NCI-H2196 treated with DMSO at 0.1 percent for 48 hours (cell line): ENCODE data around the gene RFFL.
A peak's percentile ranks its signal among the peaks of the same experiment; 100 is the strongest.

Experiments
- DNase-seq: peaks from one replicate; lab custom pipeline; 2025; ENCODE audit not compliant: unreplicated experiment; lab: John Stamatoyannopoulos, UW

RFFL gene

GRCh38 chr17:34979650-34980352, 83.7 kb downstream of the RFFL start:
- no peak for DNase-seq

DNA sequence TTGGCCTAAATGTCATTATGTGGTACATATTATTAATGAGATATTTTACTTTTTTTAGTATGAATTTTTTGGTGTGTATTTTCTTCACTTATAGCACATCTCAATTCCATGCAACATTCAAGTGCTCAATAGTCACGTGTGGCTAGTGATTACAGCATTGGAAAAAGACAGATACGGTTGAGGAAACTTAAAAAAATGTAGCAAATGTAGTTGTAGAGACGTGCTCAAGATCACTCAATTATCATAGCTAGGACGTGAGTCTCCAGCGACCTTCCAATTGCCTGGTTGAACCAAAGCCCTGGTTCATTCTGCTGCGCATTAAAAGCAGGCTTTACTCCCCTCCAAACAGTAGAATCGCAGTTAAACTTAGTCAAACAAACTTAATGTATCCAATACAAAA, 84.4 kb downstream of the RFFL start:
- DNase-seq: no peak

DNA sequence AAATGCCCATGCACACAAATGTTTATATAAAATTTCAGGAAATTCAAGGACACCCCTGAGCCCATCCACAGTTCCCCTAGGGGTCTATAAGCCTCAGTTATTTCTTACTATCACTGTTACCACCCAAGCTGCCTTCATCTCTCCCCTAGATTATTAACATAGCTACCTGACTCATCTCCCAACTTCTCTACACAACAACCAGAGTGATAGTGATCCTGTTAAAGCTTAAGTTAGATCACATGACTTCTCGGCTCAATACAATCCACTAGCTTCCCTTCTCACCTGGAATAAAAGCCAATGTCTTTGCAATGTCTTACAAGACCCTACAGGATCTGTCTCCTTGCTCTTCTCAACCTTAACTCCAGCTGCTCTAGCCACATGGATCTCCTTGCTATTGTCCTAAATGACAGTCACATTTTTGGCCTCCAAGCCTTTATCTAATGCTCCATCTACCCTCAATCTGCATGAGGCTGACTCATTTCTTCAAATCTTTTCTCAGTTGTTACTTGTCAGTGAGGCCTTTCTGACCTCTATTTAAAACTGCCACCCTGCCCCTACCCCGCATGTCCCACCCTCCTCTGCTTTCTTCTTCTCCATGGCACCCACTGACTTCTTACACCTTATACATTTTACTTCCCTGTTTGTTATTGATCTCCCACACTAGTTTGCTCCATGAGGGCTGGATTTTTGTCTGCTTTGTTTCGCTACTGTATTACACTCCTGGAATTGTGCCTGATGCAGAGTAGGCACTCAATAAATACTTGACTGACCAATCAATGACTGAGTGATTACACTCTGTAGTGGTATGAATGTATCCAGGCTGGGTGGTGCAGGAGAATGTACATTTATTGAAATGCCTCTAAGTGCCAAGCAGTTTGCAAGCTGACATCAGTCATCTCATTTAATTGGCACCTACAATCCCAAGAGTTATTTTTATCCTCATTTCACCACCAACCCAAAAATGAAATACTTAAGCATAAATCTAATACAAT, 88.4 kb downstream of the RFFL start:
- no peak for DNase-seq

DNA sequence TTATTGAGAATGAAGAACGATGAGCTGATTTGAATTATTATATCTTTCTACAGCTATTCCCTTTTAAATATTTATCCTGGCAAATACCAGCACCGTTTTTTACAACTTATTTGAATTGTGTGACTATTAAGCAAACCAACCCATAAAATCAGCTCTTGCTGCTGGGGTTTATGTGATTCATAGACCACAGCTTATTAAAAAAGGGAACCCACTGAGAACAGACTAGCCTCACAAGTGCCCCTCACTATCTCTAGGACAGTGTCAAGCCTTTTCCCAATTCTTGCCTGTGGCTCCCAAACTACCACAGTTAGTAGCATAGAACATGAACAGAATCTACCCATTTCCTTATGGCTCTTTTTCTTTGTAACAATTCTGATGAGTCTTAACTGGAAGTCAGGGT, 89.3 kb downstream of the RFFL start:
- no peak for DNase-seq

DNA sequence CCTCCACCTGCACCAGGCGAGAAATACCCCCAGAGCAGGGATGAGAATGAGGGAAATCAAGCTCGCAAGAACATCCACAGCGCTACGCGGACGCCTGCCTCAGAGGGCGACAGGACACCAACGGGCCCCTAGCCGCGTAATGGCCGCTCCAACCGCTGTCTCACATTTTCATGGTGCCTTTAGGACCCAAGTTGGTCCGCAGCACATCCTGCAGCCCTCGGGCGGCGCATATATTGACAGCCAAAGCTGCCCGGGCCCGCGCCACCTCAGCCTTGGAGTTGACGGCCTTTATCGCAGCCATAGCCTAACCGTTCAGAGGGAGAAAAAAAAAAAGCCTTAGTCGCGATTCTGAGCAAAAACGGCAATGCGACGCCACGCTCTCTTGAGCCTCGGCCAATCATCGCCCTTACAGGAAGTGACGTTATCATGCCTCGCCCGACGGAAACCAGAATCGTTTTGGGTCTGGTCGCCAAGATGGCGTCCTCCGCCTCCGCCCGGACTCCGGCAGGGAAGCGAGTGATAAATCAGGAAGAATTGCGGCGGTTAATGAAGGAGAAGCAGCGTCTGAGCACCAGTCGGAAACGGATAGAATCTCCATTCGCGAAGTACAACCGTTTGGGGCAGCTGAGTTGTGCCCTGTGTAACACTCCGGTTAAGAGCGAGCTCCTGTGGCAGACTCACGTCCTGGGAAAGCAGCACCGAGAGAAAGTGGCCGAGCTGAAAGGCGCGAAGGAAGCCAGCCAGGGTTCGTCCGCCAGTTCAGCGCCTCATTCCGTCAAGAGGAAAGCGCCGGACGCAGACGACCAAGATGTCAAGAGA, 102.2 kb downstream of the RFFL start, which contains the start of the genes CCT6B and ZNF830:
TSS of gene CCT6B (minus strand) at position 368 of the 819 bp plus-strand sequence. CDS start at position 301, 67 bp downstream.
TSS of gene ZNF830 (plus strand) at position 448 of the 819 bp plus-strand sequence. CDS start at position 475, 27 bp downstream.
- DNase-seq: peak; percentile 45

GRCh38 chr17:34958438-34958837, 105.1 kb downstream of the RFFL start:
- DNase-seq: no peak
